Measurements from ENCODE around the gene GPC6. TPM values are rescaled to one million over a fixed set of nuclear protein-coding genes. Genes with fewer than 3 reads are reported as not detected.

Gene GPC6
- total RNA-seq, 5 donors from 2014 or later (not counting 1 experiment from before 2014, with no cell fraction given) = 0.03 to 0.18 (median 0.06) TPM; not detected in 2

- H3K27me3 ChIP-seq (replicated peaks in 1 of 2; ENCODE audit: control insufficient read depth in 2 of 2, extremely low read depth in 1 of 2, insufficient read depth in 2 of 2, low read length in 1 of 2) = no peaks in the 10 kb centered on the region
- no CpG with 5 or more reads among the region's 1 CpG for WGBS (ENCODE audit: insufficient coverage)
- DNase-seq (no peak), ATAC-seq (replicated peaks in 1 of 4) (no peak)
- POLR2A ChIA-PET = no interaction called here
- H3K4me3 Mint-ChIP-seq = no peak overlapping the region
- no peak overlapping the region for H3K27ac Mint-ChIP-seq
- no peaks in the 10 kb centered on the region for H3K36me3 ChIP-seq (ENCODE audit: control insufficient read depth in 2 of 2, extremely low read depth in 1 of 2, insufficient read depth in 1 of 2, low read length in 1 of 2)
- H3K4me1 ChIP-seq (ENCODE audit: control insufficient read depth in 1 of 2, extremely low read depth in 1 of 2, insufficient read depth in 2 of 2, low read length in 2 of 2) = no peaks in the 10 kb centered on the region
- H3K9me3 ChIP-seq = no peaks in the 10 kb centered on the region
- H3K27me3 Mint-ChIP-seq = no peaks in the 10 kb centered on the region
- no peak overlapping the region for H3K4me3 ChIP-seq (ENCODE audit: control insufficient read depth in 1 of 2, extremely low read depth in 1 of 2, low read length in 1 of 2)
- CTCF ChIA-PET = no interaction called here
- no peaks in the 10 kb centered on the region for H3K4me1 Mint-ChIP-seq
- no peak overlapping the region for H3K27ac ChIP-seq (ENCODE audit: low read length)
- no peaks in the 10 kb centered on the region for H3K36me3 Mint-ChIP-seq
- no peaks in the 10 kb centered on the region for H3K9me3 Mint-ChIP-seq
These were observed 34.0 kb downstream of the GPC6 start for GRCh38 chr13:93260591-93260990.

DNA sequence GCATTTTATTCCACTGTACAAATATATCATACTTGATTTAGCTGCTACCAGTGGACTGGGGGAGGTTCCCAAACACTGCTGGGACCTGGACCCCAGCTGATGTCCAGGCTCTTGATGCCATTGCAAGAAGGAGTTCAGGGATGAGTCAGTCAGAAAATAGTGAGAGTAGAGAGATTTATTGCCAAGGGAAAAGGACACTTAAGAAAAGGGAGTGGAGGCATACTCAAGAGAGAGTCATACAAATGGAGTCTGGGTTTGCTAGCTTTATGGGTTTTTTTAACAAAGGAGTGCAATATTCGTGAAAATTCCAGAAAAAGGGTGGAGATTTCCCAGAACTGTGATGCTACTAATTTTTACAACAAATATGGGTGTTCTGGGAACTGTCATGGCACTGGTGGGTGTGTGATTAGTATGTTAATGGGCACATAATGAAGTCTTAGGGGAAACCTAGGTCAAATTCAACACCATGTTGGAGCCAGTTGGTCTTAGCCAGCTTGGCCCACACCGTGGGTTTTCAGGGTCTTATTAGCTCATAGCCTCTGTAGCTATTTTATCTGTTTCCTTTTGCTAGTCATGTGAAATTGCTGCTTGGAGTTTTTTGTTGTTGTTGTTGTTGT is 36.2 kb downstream of the GPC6 start:
- H3K9me3 ChIP-seq = no peaks in the 10 kb centered on the region
- H3K4me1 Mint-ChIP-seq = no peaks in the 10 kb centered on the region
- ChIA-PET CTCF (no interaction called here), POLR2A (no interaction called here)
- H3K4me1 ChIP-seq (ENCODE audit: control insufficient read depth in 1 of 2, extremely low read depth in 1 of 2, insufficient read depth in 2 of 2, low read length in 2 of 2) = no peaks in the 10 kb centered on the region
- DNase-seq (no peak), ATAC-seq (replicated peaks in 1 of 4) (no peak)
- H3K27me3 Mint-ChIP-seq = no peaks in the 10 kb centered on the region
- no peak overlapping the region for H3K27ac Mint-ChIP-seq
- no peak overlapping the region for H3K4me3 Mint-ChIP-seq
- no peaks in the 10 kb centered on the region for H3K36me3 ChIP-seq (ENCODE audit: control insufficient read depth in 2 of 2, extremely low read depth in 1 of 2, insufficient read depth in 1 of 2, low read length in 1 of 2)
- H3K4me3 ChIP-seq (ENCODE audit: control insufficient read depth in 1 of 2, extremely low read depth in 1 of 2, low read length in 1 of 2) = no peak overlapping the region
- no peaks in the 10 kb centered on the region for H3K9me3 Mint-ChIP-seq
- H3K27ac ChIP-seq (ENCODE audit: low read length) = no peak overlapping the region
- WGBS (ENCODE audit: insufficient coverage) = 30% methylated on average over 1 of the region's 2 CpGs
- no peaks in the 10 kb centered on the region for H3K27me3 ChIP-seq (replicated peaks in 1 of 2; ENCODE audit: control insufficient read depth in 2 of 2, extremely low read depth in 1 of 2, insufficient read depth in 2 of 2, low read length in 1 of 2)
- H3K36me3 Mint-ChIP-seq = no peaks in the 10 kb centered on the region

- no peak overlapping the region for H3K27ac Mint-ChIP-seq
- WGBS (ENCODE audit: insufficient coverage) = no CpG with 5 or more reads among the region's 2 CpGs
- no peaks in the 10 kb centered on the region for H3K9me3 Mint-ChIP-seq
- Histone ChIP-seq H3K9me3 (no peaks in the 10 kb centered on the region), H3K36me3 (ENCODE audit: control insufficient read depth in 2 of 2, extremely low read depth in 1 of 2, insufficient read depth in 1 of 2, low read length in 1 of 2) (no peaks in the 10 kb centered on the region), H3K27me3 (replicated peaks in 1 of 2; ENCODE audit: control insufficient read depth in 2 of 2, extremely low read depth in 1 of 2, insufficient read depth in 2 of 2, low read length in 1 of 2) (no peaks in the 10 kb centered on the region), H3K4me3 (ENCODE audit: control insufficient read depth in 1 of 2, extremely low read depth in 1 of 2, low read length in 1 of 2) (no peak overlapping the region), H3K27ac (ENCODE audit: low read length) (no peak overlapping the region), H3K4me1 (ENCODE audit: control insufficient read depth in 1 of 2, extremely low read depth in 1 of 2, insufficient read depth in 2 of 2, low read length in 2 of 2) (no peaks in the 10 kb centered on the region)
- H3K4me3 Mint-ChIP-seq = no peak overlapping the region
- H3K27me3 Mint-ChIP-seq = no peaks in the 10 kb centered on the region
- POLR2A ChIA-PET = no interaction called here
- DNase-seq (no peak), ATAC-seq (replicated peaks in 1 of 4) (no peak)
- CTCF ChIA-PET = no interaction called here
- no peaks in the 10 kb centered on the region for H3K4me1 Mint-ChIP-seq
- no peaks in the 10 kb centered on the region for H3K36me3 Mint-ChIP-seq
These were observed 38.3 kb downstream of the GPC6 start for GRCh38 chr13:93264876-93265275.

GRCh38 chr13:93265800-93266199 is 39.2 kb downstream of the GPC6 start:
- H3K9me3 Mint-ChIP-seq = no peaks in the 10 kb centered on the region

DNA sequence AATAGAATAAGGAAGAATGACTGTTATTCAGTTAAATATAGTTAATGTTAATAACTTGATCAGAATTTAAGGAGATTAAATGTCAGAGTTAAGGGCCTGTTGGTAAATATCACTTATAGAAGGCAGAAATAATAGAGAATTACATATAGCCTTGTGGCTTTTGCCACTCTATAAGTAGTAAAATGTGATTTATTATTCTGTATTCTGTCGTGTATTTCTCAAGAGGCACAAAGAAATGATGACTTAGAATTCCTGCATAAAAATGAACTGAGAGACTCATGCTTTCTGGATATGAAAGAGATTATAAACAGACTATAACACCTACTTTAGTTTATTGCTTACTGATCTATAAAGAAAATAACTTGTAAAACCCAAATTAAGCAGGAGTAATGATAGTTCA is 40.1 kb downstream of the GPC6 start:
- Mint-ChIP-seq H3K4me1 (no peaks in the 10 kb centered on the region), H3K36me3 (no peaks in the 10 kb centered on the region), H3K27me3 (no peaks in the 10 kb centered on the region), H3K27ac (no peak overlapping the region), H3K4me3 (no peak overlapping the region), H3K9me3 (no peaks in the 10 kb centered on the region)
- Histone ChIP-seq H3K9me3 (no peaks in the 10 kb centered on the region), H3K36me3 (ENCODE audit: control insufficient read depth in 2 of 2, extremely low read depth in 1 of 2, insufficient read depth in 1 of 2, low read length in 1 of 2) (no peaks in the 10 kb centered on the region), H3K4me3 (ENCODE audit: control insufficient read depth in 1 of 2, extremely low read depth in 1 of 2, low read length in 1 of 2) (no peak overlapping the region), H3K4me1 (ENCODE audit: control insufficient read depth in 1 of 2, extremely low read depth in 1 of 2, insufficient read depth in 2 of 2, low read length in 2 of 2) (no peaks in the 10 kb centered on the region), H3K27me3 (replicated peaks in 1 of 2; ENCODE audit: control insufficient read depth in 2 of 2, extremely low read depth in 1 of 2, insufficient read depth in 2 of 2, low read length in 1 of 2) (no peaks in the 10 kb centered on the region), H3K27ac (ENCODE audit: low read length) (no peak overlapping the region)
- ChIA-PET POLR2A (no interaction called here), CTCF (interaction anchor here in 1 of 2 donors (0.6 kb wide), 1 partner anchor 205 kb away, joined by 3 read pairs; no protein-coding TSS in a partner anchor)
- ATAC-seq (replicated peaks in 1 of 4) = no peak
- no CpG with 5 or more reads among the region's 1 CpG for WGBS (ENCODE audit: insufficient coverage)
- DNase-seq = no peak

More at GRCh38 chr13:93265800-93266199, 39.2 kb downstream of the GPC6 start:
- Mint-ChIP-seq H3K36me3 (no peaks in the 10 kb centered on the region), H3K27ac (no peak overlapping the region), H3K27me3 (no peaks in the 10 kb centered on the region), H3K4me3 (no peak overlapping the region), H3K4me1 (no peaks in the 10 kb centered on the region)
- POLR2A ChIA-PET = no interaction called here
- Histone ChIP-seq H3K27me3 (replicated peaks in 1 of 2; ENCODE audit: control insufficient read depth in 2 of 2, extremely low read depth in 1 of 2, insufficient read depth in 2 of 2, low read length in 1 of 2) (no peaks in the 10 kb centered on the region), H3K4me1 (ENCODE audit: control insufficient read depth in 1 of 2, extremely low read depth in 1 of 2, insufficient read depth in 2 of 2, low read length in 2 of 2) (no peaks in the 10 kb centered on the region), H3K27ac (ENCODE audit: low read length) (no peak overlapping the region), H3K9me3 (no peaks in the 10 kb centered on the region), H3K4me3 (ENCODE audit: control insufficient read depth in 1 of 2, extremely low read depth in 1 of 2, low read length in 1 of 2) (no peak overlapping the region), H3K36me3 (ENCODE audit: control insufficient read depth in 2 of 2, extremely low read depth in 1 of 2, insufficient read depth in 1 of 2, low read length in 1 of 2) (no peaks in the 10 kb centered on the region)
- DNase-seq (no peak), ATAC-seq (replicated peaks in 1 of 4) (no peak)
- CTCF ChIA-PET = no interaction called here
- WGBS (ENCODE audit: insufficient coverage) = 84% methylated on average over 4 of the region's 5 CpGs

GRCh38 chr13:93268327-93269028 is 41.9 kb downstream of the GPC6 start:
- H3K27me3 ChIP-seq (replicated peaks in 1 of 2; ENCODE audit: control insufficient read depth in 2 of 2, extremely low read depth in 1 of 2, insufficient read depth in 2 of 2, low read length in 1 of 2) = no peaks in the 10 kb centered on the region
- H3K4me1 ChIP-seq (ENCODE audit: control insufficient read depth in 1 of 2, extremely low read depth in 1 of 2, insufficient read depth in 2 of 2, low read length in 2 of 2) = no peaks in the 10 kb centered on the region
- CTCF ChIA-PET = no interaction called here
- H3K4me3 Mint-ChIP-seq = no peak overlapping the region
- no peaks in the 10 kb centered on the region for H3K36me3 Mint-ChIP-seq
- ATAC-seq (replicated peaks in 1 of 4) = no peak
- POLR2A ChIA-PET = interaction anchor here in 1 of 2 donors (0.6 kb wide), 1 partner anchor 16 kb away, joined by 4 read pairs; no protein-coding TSS in a partner anchor
- no peaks in the 10 kb centered on the region for H3K9me3 ChIP-seq
- H3K36me3 ChIP-seq (ENCODE audit: control insufficient read depth in 2 of 2, extremely low read depth in 1 of 2, insufficient read depth in 1 of 2, low read length in 1 of 2) = no peaks in the 10 kb centered on the region
- no peaks in the 10 kb centered on the region for H3K27me3 Mint-ChIP-seq
- H3K27ac Mint-ChIP-seq = no peak overlapping the region
- H3K9me3 Mint-ChIP-seq = no peaks in the 10 kb centered on the region
- no peak overlapping the region for H3K27ac ChIP-seq (ENCODE audit: low read length)
- WGBS (ENCODE audit: insufficient coverage) = 52% methylated on average over 2 of the region's 7 CpGs
- H3K4me1 Mint-ChIP-seq = no peaks in the 10 kb centered on the region
- H3K4me3 ChIP-seq (ENCODE audit: control insufficient read depth in 1 of 2, extremely low read depth in 1 of 2, low read length in 1 of 2) = no peak overlapping the region
- DNase-seq = no peak

All from T-cell (primary cell).